ENCODE measurements around the gene NKAIN2. TPM values are rescaled to one million over a fixed set of nuclear protein-coding genes. Genes with fewer than 3 reads are reported as not detected.

NKAIN2 gene
- total and polyA plus RNA-seq, 9 of the 15 experiments (the other 6 are each of a cell fraction or from before 2014, with no cell fraction given) = not detected

DNA sequence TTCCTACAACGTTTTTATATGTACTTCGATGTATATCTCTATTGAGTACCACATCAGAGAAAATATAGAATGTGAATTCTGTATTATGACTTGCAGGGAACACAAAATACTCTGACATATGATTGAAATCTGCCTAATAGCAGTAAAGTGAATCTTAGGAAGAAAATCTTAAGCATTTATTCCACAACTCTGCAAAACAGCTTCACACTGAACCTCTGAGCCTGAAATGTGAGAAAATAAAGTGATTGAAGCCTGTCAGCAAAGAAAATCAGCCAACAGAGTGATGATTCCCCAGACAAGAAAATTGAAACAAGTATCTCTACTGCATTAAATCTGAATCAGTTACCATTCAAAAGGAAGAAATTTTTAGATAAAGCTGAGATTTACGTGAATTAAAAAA, 659.1 kb downstream of the NKAIN2 start (continued):
- TF ChIP-seq, protein P1, sequence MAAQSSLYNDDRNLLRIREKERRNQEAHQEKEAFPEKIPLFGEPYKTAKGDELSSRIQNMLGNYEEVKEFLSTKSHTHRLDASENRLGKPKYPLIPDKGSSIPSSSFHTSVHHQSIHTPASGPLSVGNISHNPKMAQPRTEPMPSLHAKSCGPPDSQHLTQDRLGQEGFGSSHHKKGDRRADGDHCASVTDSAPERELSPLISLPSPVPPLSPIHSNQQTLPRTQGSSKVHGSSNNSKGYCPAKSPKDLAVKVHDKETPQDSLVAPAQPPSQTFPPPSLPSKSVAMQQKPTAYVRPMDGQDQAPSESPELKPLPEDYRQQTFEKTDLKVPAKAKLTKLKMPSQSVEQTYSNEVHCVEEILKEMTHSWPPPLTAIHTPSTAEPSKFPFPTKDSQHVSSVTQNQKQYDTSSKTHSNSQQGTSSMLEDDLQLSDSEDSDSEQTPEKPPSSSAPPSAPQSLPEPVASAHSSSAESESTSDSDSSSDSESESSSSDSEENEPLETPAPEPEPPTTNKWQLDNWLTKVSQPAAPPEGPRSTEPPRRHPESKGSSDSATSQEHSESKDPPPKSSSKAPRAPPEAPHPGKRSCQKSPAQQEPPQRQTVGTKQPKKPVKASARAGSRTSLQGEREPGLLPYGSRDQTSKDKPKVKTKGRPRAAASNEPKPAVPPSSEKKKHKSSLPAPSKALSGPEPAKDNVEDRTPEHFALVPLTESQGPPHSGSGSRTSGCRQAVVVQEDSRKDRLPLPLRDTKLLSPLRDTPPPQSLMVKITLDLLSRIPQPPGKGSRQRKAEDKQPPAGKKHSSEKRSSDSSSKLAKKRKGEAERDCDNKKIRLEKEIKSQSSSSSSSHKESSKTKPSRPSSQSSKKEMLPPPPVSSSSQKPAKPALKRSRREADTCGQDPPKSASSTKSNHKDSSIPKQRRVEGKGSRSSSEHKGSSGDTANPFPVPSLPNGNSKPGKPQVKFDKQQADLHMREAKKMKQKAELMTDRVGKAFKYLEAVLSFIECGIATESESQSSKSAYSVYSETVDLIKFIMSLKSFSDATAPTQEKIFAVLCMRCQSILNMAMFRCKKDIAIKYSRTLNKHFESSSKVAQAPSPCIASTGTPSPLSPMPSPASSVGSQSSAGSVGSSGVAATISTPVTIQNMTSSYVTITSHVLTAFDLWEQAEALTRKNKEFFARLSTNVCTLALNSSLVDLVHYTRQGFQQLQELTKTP (IDR thresholded peaks at IDR 0.05; ENCODE audit: low read depth in 1 of 2, partially characterized antibody in 2 of 2) = no peak
- no peak for TF ChIP-seq ZC3H11A (IDR thresholded peaks at IDR 0.05; ENCODE audit: low read depth, low read length)
- no peak for TF ChIP-seq ZNF133 (CRISPR knock-in tag; IDR thresholded peaks at IDR 0.05)
- no peak for TF ChIP-seq HMG20A (CRISPR knock-in tag; conservative IDR thresholded peaks at IDR 0.05)

DNA sequence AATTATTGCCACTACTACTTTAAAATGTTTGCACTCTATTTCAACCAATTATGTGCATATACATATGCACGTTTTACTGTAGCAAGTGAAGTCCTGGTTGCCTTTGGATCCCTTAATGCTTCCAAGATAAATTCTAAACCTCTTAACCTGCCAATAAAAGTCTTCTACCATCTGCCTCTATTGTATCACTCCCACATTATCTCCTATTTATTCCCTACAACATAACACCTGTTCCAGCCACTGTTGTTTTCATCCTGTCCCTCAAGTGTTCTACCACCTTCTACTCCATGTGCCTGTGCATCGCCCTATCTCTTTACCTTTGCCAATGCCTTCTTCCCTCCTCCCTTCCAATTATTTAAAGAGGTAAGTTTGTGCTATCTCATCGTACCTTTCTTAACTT, 659.6 kb downstream of the NKAIN2 start:
- Histone ChIP-seq H3K27me3 (ENCODE audit: control insufficient read depth in 2 of 2, insufficient read depth in 2 of 2, low read length in 2 of 2) (no peaks in the 10 kb centered on the region), H4K20me1 (replicated peaks; ENCODE audit: control insufficient read depth, insufficient read depth, low read length) (no peaks in the 10 kb centered on the region), H3K27ac (ENCODE audit: extremely low read depth, low read depth, low read length) (no peak overlapping the region), H3K9me1 (ENCODE audit: control insufficient read depth, insufficient read depth, low read length) (no peaks in the 10 kb centered on the region), H3K9me3 (replicated peaks; ENCODE audit: control insufficient read depth, insufficient read depth, low read depth, low read length) (no peaks in the 10 kb centered on the region), H3K4me2 (ENCODE audit: insufficient read depth, low read length) (no peak overlapping the region), H3K4me1 (replicated peaks in 1 of 2; ENCODE audit: control insufficient read depth in 2 of 2, insufficient read depth in 2 of 2, low read length in 2 of 2) (no peaks in the 10 kb centered on the region), H3K79me2 (ENCODE audit: control insufficient read depth, insufficient read depth, low read length) (no peaks in the 10 kb centered on the region), H3K9ac (ENCODE audit: insufficient read depth in 1 of 2, low read depth in 2 of 2, low read length in 2 of 2) (no peak overlapping the region), H2AFZ (ENCODE audit: low read depth, low read length) (no peak overlapping the region), H3K36me3 (ENCODE audit: control insufficient read depth, insufficient read depth, low read length) (no peaks in the 10 kb centered on the region), H3K4me3 (no peak overlapping the region)
- ATAC-seq = no peak
- in situ Hi-C loops (cut with MboI) = no loop called here
- ChIA-PET CTCF (ENCODE audit: low intra/inter-chr PET ratio) (no interaction called here), POLR2A (no interaction called here)
- no TSS peak for BruUV-seq (replicated peaks)
- intact Hi-C loops (cut with micrococcal nuclease) = no loop called here
- no peak for FAIRE-seq
- 0% methylated on average over 3 of the region's 3 CpGs for WGBS (ENCODE audit: insufficient coverage, low coverage, missing lambda C conversion rate)
- no peak for DNase-seq (ENCODE audit: extremely low read depth in 1 of 4, low spot score in 3 of 4)
- TF ChIP-seq CHD4 (IDR thresholded peaks at IDR 0.05; ENCODE audit: insufficient read depth, insufficient replicate concordance, low read depth, low read length, poor library complexity, severe bottlenecking) (no peak), ZNF24 (IDR thresholded peaks at IDR 0.05) (no peak), ETV6 (IDR thresholded peaks at IDR 0.05; ENCODE audit: borderline replicate concordance in 1 of 2, low read depth in 2 of 2, low read length in 1 of 2) (no peak), ETV6 (CRISPR knock-in tag; IDR thresholded peaks at IDR 0.05; ENCODE audit: borderline replicate concordance) (no peak), EP400 (IDR thresholded peaks at IDR 0.05) (no peak), RBM39 (optimal IDR thresholded peaks at IDR 0.05; ENCODE audit: low read depth, low read length) (no peak), PRPF4 (IDR thresholded peaks at IDR 0.05; ENCODE audit: insufficient read depth, low read depth, low read length, poor library complexity, severe bottlenecking) (no peak), TAF7 (tag; IDR thresholded peaks at IDR 0.05) (no peak), HDAC3 (IDR thresholded peaks at IDR 0.05; ENCODE audit: borderline replicate concordance, partially characterized antibody) (no peak)
- TF ChIP-seq, protein P2, sequence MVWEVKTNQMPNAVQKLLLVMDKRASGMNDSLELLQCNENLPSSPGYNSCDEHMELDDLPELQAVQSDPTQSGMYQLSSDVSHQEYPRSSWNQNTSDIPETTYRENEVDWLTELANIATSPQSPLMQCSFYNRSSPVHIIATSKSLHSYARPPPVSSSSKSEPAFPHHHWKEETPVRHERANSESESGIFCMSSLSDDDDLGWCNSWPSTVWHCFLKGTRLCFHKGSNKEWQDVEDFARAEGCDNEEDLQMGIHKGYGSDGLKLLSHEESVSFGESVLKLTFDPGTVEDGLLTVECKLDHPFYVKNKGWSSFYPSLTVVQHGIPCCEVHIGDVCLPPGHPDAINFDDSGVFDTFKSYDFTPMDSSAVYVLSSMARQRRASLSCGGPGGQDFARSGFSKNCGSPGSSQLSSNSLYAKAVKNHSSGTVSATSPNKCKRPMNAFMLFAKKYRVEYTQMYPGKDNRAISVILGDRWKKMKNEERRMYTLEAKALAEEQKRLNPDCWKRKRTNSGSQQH (CRISPR knock-in tag; IDR thresholded peaks at IDR 0.05) = no peak
- TF ChIP-seq, protein P3, sequence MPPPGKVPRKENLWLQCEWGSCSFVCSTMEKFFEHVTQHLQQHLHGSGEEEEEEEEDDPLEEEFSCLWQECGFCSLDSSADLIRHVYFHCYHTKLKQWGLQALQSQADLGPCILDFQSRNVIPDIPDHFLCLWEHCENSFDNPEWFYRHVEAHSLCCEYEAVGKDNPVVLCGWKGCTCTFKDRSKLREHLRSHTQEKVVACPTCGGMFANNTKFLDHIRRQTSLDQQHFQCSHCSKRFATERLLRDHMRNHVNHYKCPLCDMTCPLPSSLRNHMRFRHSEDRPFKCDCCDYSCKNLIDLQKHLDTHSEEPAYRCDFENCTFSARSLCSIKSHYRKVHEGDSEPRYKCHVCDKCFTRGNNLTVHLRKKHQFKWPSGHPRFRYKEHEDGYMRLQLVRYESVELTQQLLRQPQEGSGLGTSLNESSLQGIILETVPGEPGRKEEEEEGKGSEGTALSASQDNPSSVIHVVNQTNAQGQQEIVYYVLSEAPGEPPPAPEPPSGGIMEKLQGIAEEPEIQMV (tag; conservative IDR thresholded peaks at IDR 0.05; ENCODE audit: low read depth) = no peak
